H9 (cell line): ENCODE results near the gene MAS1. TPM values are rescaled to one million over a fixed set of nuclear protein-coding genes. Genes with fewer than 3 reads are reported as not detected.

Source experiments
- DNase-seq: peaks from one replicate; pipeline ENCODE4 v3.0.0-alpha.2; 2017
- H2AFZ ChIP-seq: one replicate; pipeline ENCODE4 v1.6.1; 2013; ENCODE audit warnings: mild to moderate bottlenecking, low read length, control low read depth, moderate library complexity
- H2AK5ac ChIP-seq: 2 replicates; pipeline ENCODE4 v1.6.1; 2013; ENCODE audit warnings: low read length, control low read depth, mixed read lengths; ENCODE audit not compliant: insufficient read length
- H2BK120ac ChIP-seq: one replicate; pipeline ENCODE4 v1.6.1; 2013; ENCODE audit warnings: low read depth, mild to moderate bottlenecking, low read length, control low read depth, inconsistent platforms; ENCODE audit not compliant: poor library complexity, severe bottlenecking
- H2BK12ac ChIP-seq: 2 replicates; pipeline ENCODE4 v1.6.1; 2013; ENCODE audit warnings: low read length, control low read depth, mixed read lengths, low read depth; ENCODE audit not compliant: insufficient read length
- H2BK15ac ChIP-seq: 2 replicates; pipeline ENCODE4 v1.6.1; 2013; ENCODE audit warnings: low read depth, low read length, control low read depth
- H2BK20ac ChIP-seq: one replicate; pipeline ENCODE4 v1.6.1; 2013; ENCODE audit warnings: low read depth, mild to moderate bottlenecking, low read length, control low read depth, inconsistent platforms; ENCODE audit not compliant: poor library complexity, severe bottlenecking
- H2BK5ac ChIP-seq: 2 replicates; pipeline ENCODE4 v1.6.1; 2013; ENCODE audit warnings: low read length, control low read depth, mixed read lengths; ENCODE audit not compliant: insufficient read length
- H3K14ac ChIP-seq: 2 replicates; pipeline ENCODE4 v1.6.1; 2013; ENCODE audit warnings: low read length, control low read depth; ENCODE audit not compliant: insufficient read depth
- H3K18ac ChIP-seq: 2 replicates; pipeline ENCODE4 v1.6.1; 2013; ENCODE audit warnings: low read depth, mild to moderate bottlenecking, mixed read lengths, low read length, control low read depth; ENCODE audit not compliant: insufficient read length
- H3K23ac ChIP-seq: 2 replicates; pipeline ENCODE4 v1.6.1; 2013; ENCODE audit warnings: low read length, control low read depth, mixed read lengths, low read depth; ENCODE audit not compliant: insufficient read length
- H3K23me2 ChIP-seq: 2 replicates; pipeline ENCODE4 v1.6.1; 2013; ENCODE audit warnings: low read depth, mild to moderate bottlenecking, mixed read lengths, low read length, control low read depth; ENCODE audit not compliant: insufficient read length, poor library complexity, severe bottlenecking
- H3K27ac ChIP-seq: 2 replicates; pipeline ENCODE4 v1.5.1; 2013; ENCODE audit warnings: low read length, control low read depth, mixed read lengths, low read depth; ENCODE audit not compliant: insufficient read length
- H3K27me3 ChIP-seq: 2 replicates; pipeline ENCODE4 v1.6.1; 2013; ENCODE audit warnings: low read length, control low read depth, inconsistent platforms; ENCODE audit not compliant: insufficient read depth
- H3K4ac ChIP-seq: 2 replicates; pipeline ENCODE4 v1.6.1; 2013; ENCODE audit warnings: low read depth, mild to moderate bottlenecking, control low read depth, inconsistent platforms, low read length, moderate library complexity
- H3K4me1 ChIP-seq: 2 replicates; pipeline ENCODE4 v1.6.1; 2013; ENCODE audit warnings: low read length, control low read depth, inconsistent platforms; ENCODE audit not compliant: insufficient read depth
- H3K4me2 ChIP-seq: 2 replicates; pipeline ENCODE4 v1.6.1; 2013; ENCODE audit warnings: low read length, control low read depth, mixed read lengths; ENCODE audit not compliant: insufficient read length, insufficient read depth
- H3K56ac ChIP-seq: 2 replicates; pipeline ENCODE4 v1.6.1; 2013; ENCODE audit warnings: low read depth, mild to moderate bottlenecking, mixed read lengths, low read length, control low read depth; ENCODE audit not compliant: insufficient read length
- H3K79me1 ChIP-seq: 2 replicates; pipeline ENCODE4 v1.6.1; 2013; ENCODE audit warnings: low read depth, mild to moderate bottlenecking, moderate library complexity, low read length, control low read depth, inconsistent platforms; ENCODE audit not compliant: insufficient read depth, poor library complexity, severe bottlenecking
- H3K79me2 ChIP-seq: 2 replicates; pipeline ENCODE4 v1.6.1; 2013; ENCODE audit warnings: low read length, control low read depth, inconsistent platforms; ENCODE audit not compliant: insufficient read depth
- H3K9ac ChIP-seq: 2 replicates; pipeline ENCODE4 v1.6.1; 2013; ENCODE audit warnings: low read length, control low read depth, mixed read lengths; ENCODE audit not compliant: insufficient read length; ENCODE audit errors: extremely low read depth
- H3K9me3 ChIP-seq: one replicate; pipeline ENCODE4 v1.6.1; 2013; ENCODE audit warnings: low read depth, low read length, inconsistent platforms; ENCODE audit not compliant: control insufficient read depth
- H3T11ph ChIP-seq: one replicate; pipeline ENCODE4 v1.6.1; 2013; ENCODE audit warnings: mild to moderate bottlenecking, low read length, control low read depth, inconsistent platforms
- H4K20me1 ChIP-seq: one replicate; pipeline ENCODE4 v1.6.1; 2013; ENCODE audit not compliant: control insufficient read depth, insufficient read length, insufficient read depth
- H4K5ac ChIP-seq: 2 replicates; pipeline ENCODE4 v1.6.1; 2013; ENCODE audit warnings: low read depth, mild to moderate bottlenecking, mixed read lengths, low read length, control low read depth; ENCODE audit not compliant: insufficient read length
- H4K8ac ChIP-seq: replicated peaks from 2 replicates; pipeline ENCODE4 v1.6.1; 2013; ENCODE audit warnings: low read length, control low read depth, mixed read lengths, low read depth; ENCODE audit not compliant: insufficient read length
- H4K91ac ChIP-seq: 2 replicates; pipeline ENCODE4 v1.6.1; 2013; ENCODE audit warnings: low read depth, mild to moderate bottlenecking, moderate library complexity, mixed read lengths, low read length, control low read depth; ENCODE audit not compliant: insufficient read length
- H3K27ac Mint-ChIP-seq, 3 experiments: 2 replicates in 2 of 3; 3 replicates in 1 of 3; pipeline ENCODE4 v1.8.0; 2020 to 2021; ENCODE audit warnings: mixed read lengths in 3 of 3, mild to moderate bottlenecking in 1 of 3, moderate library complexity in 1 of 3
- H3K27me3 Mint-ChIP-seq: 2 replicates; pipeline ENCODE4 v1.8.0; 2021; ENCODE audit warnings: low read depth, mild to moderate bottlenecking, moderate library complexity, mixed read lengths
- H3K36me3 Mint-ChIP-seq, 3 experiments: 2 replicates in 2 of 3; 3 replicates in 1 of 3; pipeline ENCODE4 v1.8.0; 2020 to 2021; ENCODE audit warnings: low read depth in 3 of 3, mixed read lengths in 3 of 3; ENCODE audit not compliant: insufficient read depth in 1 of 3
- H3K4me1 Mint-ChIP-seq, 2 experiments: 2 replicates each; pipeline ENCODE4 v1.8.0; 2020; ENCODE audit warnings: mixed read lengths in 2 of 2
- H3K4me3 Mint-ChIP-seq, 2 experiments: 2 replicates in 1 of 2; 3 replicates in 1 of 2; pipeline ENCODE4 v1.8.0; 2020 to 2021; ENCODE audit warnings: mild to moderate bottlenecking in 2 of 2, mixed read lengths in 2 of 2, moderate library complexity in 1 of 2
- H3K9me3 Mint-ChIP-seq, 2 experiments: 2 replicates in 1 of 2; 3 replicates in 1 of 2; pipeline ENCODE4 v1.8.0; 2020; ENCODE audit warnings: mild to moderate bottlenecking in 2 of 2, mixed read lengths in 2 of 2, moderate library complexity in 1 of 2
- WGBS: extraction: QIAGEN DNeasy Blood & Tissue Kit; methylation state at CpG from one replicate; pipeline ENCODE4 v1.1.7; 2013; ENCODE audit warnings: missing lambda C conversion rate, low lambda C conversion rate, mixed read lengths; ENCODE audit not compliant: insufficient read length; ENCODE audit errors: extremely low coverage; 5-methylcytosine and 5-hydroxymethylcytosine counted together
- total RNA-seq: library from RNA; stranded (reverse); gene quantifications from 2 replicates; pipeline ENCODE4 v1.2.1, GENCODE V29; 2021
- TF ChIP-seq, protein P1 (sequence below): fragments of 200-600 bp; sonication (generic); conservative IDR thresholded peaks from 3 replicates; pipeline ENCODE4 v1.8.0; 2021; ENCODE audit warnings: antibody characterized with exemption, mild to moderate bottlenecking

Gene MAS1
- total RNA-seq, 1 experiment from 2014 or later = 0.02 TPM

DNA sequence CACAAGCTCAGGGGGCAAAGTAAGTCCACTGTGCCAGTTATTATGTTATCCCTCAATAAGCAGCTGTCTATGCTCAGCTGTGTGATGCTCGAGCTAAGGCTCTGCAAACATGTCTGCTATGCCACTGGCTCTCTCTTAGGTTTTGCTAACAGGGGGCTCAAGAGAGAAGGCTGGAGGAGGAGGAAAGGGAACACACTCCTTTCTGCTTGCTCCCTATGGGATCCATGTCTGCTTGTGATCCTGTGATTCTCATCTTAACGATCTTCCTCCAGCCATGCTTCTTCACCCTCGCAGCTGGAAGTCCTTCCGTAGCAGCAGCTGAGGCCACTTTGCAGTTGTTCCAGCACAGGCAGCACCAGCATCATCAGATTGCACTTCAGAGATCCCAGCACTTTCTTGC lies 41.1 kb downstream of the MAS1 start:
- Histone ChIP-seq H3K18ac (no peak overlapping the region), H4K5ac (no peak overlapping the region), H3K27me3 (no peaks in the 10 kb centered on the region), H2BK120ac (no peak overlapping the region), H3T11ph (no peak overlapping the region), H3K9me3 (no peaks in the 10 kb centered on the region), H3K79me1 (no peaks in the 10 kb centered on the region), H2BK12ac (no peak overlapping the region), H3K14ac (no peak overlapping the region), H4K91ac (no peak overlapping the region), H3K79me2 (no peaks in the 10 kb centered on the region), H4K20me1 (no peaks in the 10 kb centered on the region), H3K23me2 (no peaks in the 10 kb centered on the region), H3K27ac (no peak overlapping the region), H2BK5ac (no peak overlapping the region), H3K4ac (no peak overlapping the region), H3K56ac (no peak overlapping the region), H2BK20ac (no peak overlapping the region), H3K4me2 (no peak overlapping the region), H3K9ac (no peak overlapping the region), H3K4me1 (no peaks in the 10 kb centered on the region), H4K8ac (no peak overlapping the region), H2AK5ac (no peak overlapping the region), H2BK15ac (no peak overlapping the region), H3K23ac (no peak overlapping the region), H2AFZ (no peak overlapping the region)
- H3K9me3 Mint-ChIP-seq = peaks cover 0 to 3% of the 10 kb centered on the region in 2 experiments; a peak in 1 of 5 replicates
- no peaks in the 10 kb centered on the region for H3K4me1 Mint-ChIP-seq
- TF ChIP-seq, protein P1, sequence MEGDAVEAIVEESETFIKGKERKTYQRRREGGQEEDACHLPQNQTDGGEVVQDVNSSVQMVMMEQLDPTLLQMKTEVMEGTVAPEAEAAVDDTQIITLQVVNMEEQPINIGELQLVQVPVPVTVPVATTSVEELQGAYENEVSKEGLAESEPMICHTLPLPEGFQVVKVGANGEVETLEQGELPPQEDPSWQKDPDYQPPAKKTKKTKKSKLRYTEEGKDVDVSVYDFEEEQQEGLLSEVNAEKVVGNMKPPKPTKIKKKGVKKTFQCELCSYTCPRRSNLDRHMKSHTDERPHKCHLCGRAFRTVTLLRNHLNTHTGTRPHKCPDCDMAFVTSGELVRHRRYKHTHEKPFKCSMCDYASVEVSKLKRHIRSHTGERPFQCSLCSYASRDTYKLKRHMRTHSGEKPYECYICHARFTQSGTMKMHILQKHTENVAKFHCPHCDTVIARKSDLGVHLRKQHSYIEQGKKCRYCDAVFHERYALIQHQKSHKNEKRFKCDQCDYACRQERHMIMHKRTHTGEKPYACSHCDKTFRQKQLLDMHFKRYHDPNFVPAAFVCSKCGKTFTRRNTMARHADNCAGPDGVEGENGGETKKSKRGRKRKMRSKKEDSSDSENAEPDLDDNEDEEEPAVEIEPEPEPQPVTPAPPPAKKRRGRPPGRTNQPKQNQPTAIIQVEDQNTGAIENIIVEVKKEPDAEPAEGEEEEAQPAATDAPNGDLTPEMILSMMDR = no peak
- H3K4me3 Mint-ChIP-seq = no peak overlapping the region
- no peak for DNase-seq
- H3K27me3 Mint-ChIP-seq = peaks cover 13% of the 10 kb centered on the region
- H3K27ac Mint-ChIP-seq = no peak overlapping the region
- no peaks in the 10 kb centered on the region for H3K36me3 Mint-ChIP-seq
- WGBS = no CpG with 5 or more reads among the region's 4 CpGs
